ENCODE results near the gene KBTBD2.

- TF ChIP-seq CTCF (IDR thresholded peaks at IDR 0.05; ENCODE audit: extremely low read depth in 1 of 2, insufficient read depth in 1 of 2, low read depth in 1 of 2, low read length in 2 of 2) (peak in 1 of 2 donors; percentile 26), POLR2AphosphoS5 (IDR thresholded peaks at IDR 0.05; ENCODE audit: insufficient read depth, low read depth, low read length) (no peak), POLR2A (IDR thresholded peaks at IDR 0.05; ENCODE audit: low read depth, low read length) (no peak), FOS (IDR thresholded peaks at IDR 0.05; ENCODE audit: borderline replicate concordance, insufficient read depth, low read length) (no peak)
Measured at GRCh38 chr7:32914184-32914583, 22.6 kb upstream of the KBTBD2 start.

Data from endothelial cell of umbilical vein (primary cell).